Progenitor cell of endocrine pancreas (in vitro differentiated cells): ENCODE data around the gene MYO5C. TPM values are rescaled to one million over a fixed set of nuclear protein-coding genes. Genes with fewer than 3 reads are reported as not detected.

Source experiments
- DNase-seq: peaks from one replicate; pipeline ENCODE4 v3.0.0; 2021; ENCODE audit warnings: low spot score; ENCODE audit not compliant: unreplicated experiment
- H3K27ac Mint-ChIP-seq: 2 replicates; pipeline ENCODE4 v1.8.0; 2021; ENCODE audit warnings: mild to moderate bottlenecking, moderate library complexity, mixed read lengths
- H3K27me3 Mint-ChIP-seq: 2 replicates; pipeline ENCODE4 v1.8.0; 2021; ENCODE audit warnings: mixed read lengths
- H3K36me3 Mint-ChIP-seq: 2 replicates; pipeline ENCODE4 v1.8.0; 2022; ENCODE audit warnings: mixed read lengths; ENCODE audit not compliant: insufficient read depth
- H3K4me1 Mint-ChIP-seq: 2 replicates; pipeline ENCODE4 v1.8.0; 2021; ENCODE audit warnings: low read depth, mixed read lengths
- H3K4me3 Mint-ChIP-seq: 2 replicates; pipeline ENCODE4 v1.8.0; 2021; ENCODE audit warnings: low read depth, mild to moderate bottlenecking, moderate library complexity, mixed read lengths
- H3K9me3 Mint-ChIP-seq: 2 replicates; pipeline ENCODE4 v1.8.0; 2021; ENCODE audit warnings: low read depth, mixed read lengths
- total RNA-seq: library from RNA; stranded (reverse); gene quantifications from 2 replicates; pipeline ENCODE4 v1.2.1, GENCODE V29; 2021
- TF ChIP-seq, protein P1 (sequence below): fragments of 200-600 bp; sonication (generic); IDR thresholded peaks from one replicate; pipeline ENCODE4 v1.5.0; 2021; ENCODE audit warnings: antibody characterized with exemption, mild to moderate bottlenecking; ENCODE audit not compliant: unreplicated experiment

Gene MYO5C
- total RNA-seq, 1 donor from 2014 or later, result 65.6 TPM

DNA sequence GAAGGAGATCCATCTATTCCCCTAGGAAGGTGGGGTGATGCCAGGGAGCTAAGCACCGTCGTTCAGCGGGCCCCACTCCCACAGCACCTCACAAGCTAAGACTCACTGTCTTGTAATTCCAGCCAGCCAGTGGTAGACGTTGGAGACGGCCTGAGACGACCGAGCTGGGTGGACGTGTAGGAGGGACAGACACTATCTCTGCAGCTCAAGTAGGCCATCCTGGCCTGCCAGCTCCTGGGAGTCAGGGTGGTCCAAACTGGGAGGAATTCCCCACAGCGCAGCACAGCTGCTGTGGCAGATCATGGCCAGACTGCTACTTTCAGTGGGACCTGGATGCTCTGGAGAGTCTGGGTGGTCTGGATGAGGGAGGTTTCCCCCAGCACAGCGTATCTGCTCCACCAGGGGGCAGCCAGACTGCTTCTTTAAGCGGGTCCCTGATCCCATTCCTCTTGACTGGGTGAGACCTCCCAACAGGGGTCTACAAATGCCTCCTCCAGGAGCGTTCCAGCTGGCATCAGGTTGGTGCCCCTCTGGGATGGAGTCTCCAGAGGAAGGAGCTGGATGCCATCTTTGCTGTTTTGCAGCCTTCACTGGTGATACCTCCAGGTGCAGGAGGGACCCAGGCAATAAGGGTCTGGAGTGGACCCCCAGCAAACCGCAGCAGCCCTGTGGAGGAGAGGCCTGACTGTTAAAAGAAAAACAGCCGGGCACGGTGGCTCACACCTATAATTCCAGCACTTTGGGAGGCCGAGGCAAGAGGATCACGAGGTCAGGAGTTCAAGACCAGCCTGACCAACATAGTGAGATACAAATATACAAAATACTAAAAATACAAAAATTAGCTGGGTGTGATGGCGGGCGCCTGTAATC is 132.0 kb downstream of the MYO5C start:
- no peak overlapping the region for H3K4me3 Mint-ChIP-seq
- TF ChIP-seq, protein P1, sequence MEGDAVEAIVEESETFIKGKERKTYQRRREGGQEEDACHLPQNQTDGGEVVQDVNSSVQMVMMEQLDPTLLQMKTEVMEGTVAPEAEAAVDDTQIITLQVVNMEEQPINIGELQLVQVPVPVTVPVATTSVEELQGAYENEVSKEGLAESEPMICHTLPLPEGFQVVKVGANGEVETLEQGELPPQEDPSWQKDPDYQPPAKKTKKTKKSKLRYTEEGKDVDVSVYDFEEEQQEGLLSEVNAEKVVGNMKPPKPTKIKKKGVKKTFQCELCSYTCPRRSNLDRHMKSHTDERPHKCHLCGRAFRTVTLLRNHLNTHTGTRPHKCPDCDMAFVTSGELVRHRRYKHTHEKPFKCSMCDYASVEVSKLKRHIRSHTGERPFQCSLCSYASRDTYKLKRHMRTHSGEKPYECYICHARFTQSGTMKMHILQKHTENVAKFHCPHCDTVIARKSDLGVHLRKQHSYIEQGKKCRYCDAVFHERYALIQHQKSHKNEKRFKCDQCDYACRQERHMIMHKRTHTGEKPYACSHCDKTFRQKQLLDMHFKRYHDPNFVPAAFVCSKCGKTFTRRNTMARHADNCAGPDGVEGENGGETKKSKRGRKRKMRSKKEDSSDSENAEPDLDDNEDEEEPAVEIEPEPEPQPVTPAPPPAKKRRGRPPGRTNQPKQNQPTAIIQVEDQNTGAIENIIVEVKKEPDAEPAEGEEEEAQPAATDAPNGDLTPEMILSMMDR, result peak; percentile 39
- H3K27ac Mint-ChIP-seq, result no peak overlapping the region
- no peak for DNase-seq
- peaks cover 19% of the 10 kb centered on the region for H3K36me3 Mint-ChIP-seq
- no peaks in the 10 kb centered on the region for H3K9me3 Mint-ChIP-seq
- no peaks in the 10 kb centered on the region for H3K27me3 Mint-ChIP-seq
- H3K4me1 Mint-ChIP-seq, result peaks cover 13% of the 10 kb centered on the region

DNA sequence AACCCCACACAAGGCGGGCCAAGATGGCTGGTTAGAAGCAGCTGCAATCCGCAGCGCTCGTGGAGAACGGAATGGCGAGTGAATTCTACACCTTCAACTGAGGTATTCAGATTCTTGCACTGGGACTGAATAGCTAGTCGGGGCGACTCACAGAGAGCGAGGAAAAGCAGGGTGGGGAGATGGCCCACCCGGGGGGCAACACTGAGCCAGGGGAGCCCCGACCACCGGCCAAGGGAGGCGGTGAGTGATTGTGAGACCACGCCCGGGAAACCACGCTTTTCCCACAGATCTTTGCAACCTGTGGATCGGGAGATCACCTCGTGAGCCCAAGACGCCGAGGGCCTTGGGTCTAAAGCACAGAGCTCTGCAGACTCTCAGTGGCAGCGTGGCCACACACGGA is 132.7 kb downstream of the MYO5C start:
- TF ChIP-seq, protein P1, result no peak
- H3K27me3 Mint-ChIP-seq, result no peaks in the 10 kb centered on the region
- DNase-seq, result no peak
- H3K4me1 Mint-ChIP-seq, result peaks cover 17% of the 10 kb centered on the region
- H3K36me3 Mint-ChIP-seq, result peaks cover 19% of the 10 kb centered on the region
- H3K4me3 Mint-ChIP-seq, result no peak overlapping the region
- H3K9me3 Mint-ChIP-seq, result no peaks in the 10 kb centered on the region
- no peak overlapping the region for H3K27ac Mint-ChIP-seq

GRCh38 chr15:52162260-52162659 is 133.3 kb downstream of the MYO5C start:
- no peak overlapping the region for H3K27ac Mint-ChIP-seq
- peaks cover 19% of the 10 kb centered on the region for H3K36me3 Mint-ChIP-seq

DNA sequence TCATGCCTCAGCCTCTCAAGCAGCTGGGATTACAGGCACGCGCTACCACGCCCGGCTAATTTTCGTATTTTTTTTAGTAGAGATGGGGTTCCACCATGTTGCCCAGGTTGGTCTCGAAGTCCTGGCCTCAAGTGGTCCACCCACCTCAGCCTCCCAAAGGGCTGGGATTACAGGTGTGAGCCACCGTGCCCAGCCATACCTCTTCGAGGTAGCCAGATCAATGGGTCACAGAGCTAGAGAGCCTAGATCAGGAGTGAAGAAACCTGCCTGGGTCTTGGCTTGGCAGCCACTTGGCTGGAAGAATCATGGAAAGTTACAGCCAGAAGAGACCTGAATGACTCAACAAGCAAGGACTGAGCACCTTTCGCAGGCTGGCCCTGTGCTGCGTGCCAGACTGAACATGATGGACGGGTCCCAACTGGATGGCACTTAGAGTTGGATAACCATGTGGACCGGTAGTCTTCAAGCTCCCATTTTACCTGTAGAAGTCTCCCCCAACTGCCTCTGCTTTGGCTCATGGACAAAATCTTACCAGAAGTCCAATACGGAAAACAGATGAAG is 134.1 kb downstream of the MYO5C start:
- TF ChIP-seq, protein P1, result no peak
- H3K27ac Mint-ChIP-seq, result no peak overlapping the region
- peaks cover 17% of the 10 kb centered on the region for H3K4me1 Mint-ChIP-seq
- H3K9me3 Mint-ChIP-seq, result no peaks in the 10 kb centered on the region
- H3K36me3 Mint-ChIP-seq, result peaks cover 19% of the 10 kb centered on the region
- DNase-seq, result no peak
- H3K4me3 Mint-ChIP-seq, result no peak overlapping the region
- no peaks in the 10 kb centered on the region for H3K27me3 Mint-ChIP-seq

More at GRCh38 chr15:52162260-52162659, 133.3 kb downstream of the MYO5C start:
- peaks cover 20% of the 10 kb centered on the region for H3K4me1 Mint-ChIP-seq
- H3K4me3 Mint-ChIP-seq, result no peak overlapping the region
- H3K27me3 Mint-ChIP-seq, result no peaks in the 10 kb centered on the region
- no peaks in the 10 kb centered on the region for H3K9me3 Mint-ChIP-seq
- no peak for DNase-seq
- TF ChIP-seq, protein P1, result no peak

GRCh38 chr15:52159645-52160044 is 136.0 kb downstream of the MYO5C start:
- H3K9me3 Mint-ChIP-seq, result no peaks in the 10 kb centered on the region
- peak overlapping the region; percentile 56 for H3K27ac Mint-ChIP-seq
- H3K36me3 Mint-ChIP-seq, result peaks cover 21% of the 10 kb centered on the region
- DNase-seq, result no peak
- no peak overlapping the region for H3K4me3 Mint-ChIP-seq
- TF ChIP-seq, protein P1, result no peak
- no peaks in the 10 kb centered on the region for H3K27me3 Mint-ChIP-seq
- H3K4me1 Mint-ChIP-seq, result peaks cover 22% of the 10 kb centered on the region
